Measurements from ENCODE around the gene NEURL2.

- no peak for TF ChIP-seq EZH2 (IDR thresholded peaks at IDR 0.05; ENCODE audit: low read depth, unreplicated experiment)
- TF ChIP-seq CTCF (conservative IDR thresholded peaks at IDR 0.05; ENCODE audit: low read depth in 2 of 2) = no peak
Measured at GRCh38 chr20:45866454-45866853, 24.6 kb downstream of the NEURL2 start.

All from GM23338 (cell line).